ENCODE data around the gene ACTR1A. TPM values are rescaled to one million over a fixed set of nuclear protein-coding genes. Genes with fewer than 3 reads are reported as not detected.

Gene ACTR1A
- polyA plus RNA-seq, 3 donors, result 72.7 to 79.4 (median 79.0) TPM

- peaks cover 91% of the 10 kb centered on the region for H4K20me1 ChIP-seq (ENCODE audit: insufficient read depth, low read length)
- H2AFZ ChIP-seq (ENCODE audit: insufficient read depth, low read depth, low read length, poor library complexity, severe bottlenecking), result no peak overlapping the region
- intact Hi-C loops (cut with micrococcal nuclease), result no loop called here
- TF ChIP-seq CTCF (IDR thresholded peaks at IDR 0.05), result no peak
- H3K9ac ChIP-seq (ENCODE audit: insufficient read depth, low read length, poor library complexity, severe bottlenecking), result no peak overlapping the region
- peaks cover 0 to 3% (median 0%) of the 10 kb centered on the region in 7 donors for H3K9me3 Mint-ChIP-seq
- no CpG with 5 or more reads among the region's 7 CpGs for WGBS (ENCODE audit: insufficient coverage)
- H3K27ac Mint-ChIP-seq, result peak overlapping the region in 3 of 7 donors; percentile 56 to 75 (median 61)
- no peak overlapping the region for H3K4me3 ChIP-seq (replicated peaks in 1 of 3; ENCODE audit: low read depth in 2 of 3, low read length in 3 of 3)
- peak overlapping the region in 1 of 2 donors; percentile 36 for H3K27ac ChIP-seq (ENCODE audit: low read depth in 1 of 2, low read length in 2 of 2)
- H3K36me3 ChIP-seq (replicated peaks in 1 of 2; ENCODE audit: control insufficient read depth in 1 of 2, insufficient read depth in 2 of 2, low read length in 2 of 2), result peaks cover 31 to 78% of the 10 kb centered on the region in 2 donors
- DNase-seq, result no peak
- no peak overlapping the region for H3K4me2 ChIP-seq (replicated peaks; ENCODE audit: extremely low read depth, low read length, poor library complexity, severe bottlenecking)
- peaks cover 7% of the 10 kb centered on the region for H3K4me1 Mint-ChIP-seq
- no peaks in the 10 kb centered on the region for H3K9me3 ChIP-seq (replicated peaks in 1 of 2; ENCODE audit: control insufficient read depth in 1 of 2, insufficient read depth in 1 of 2, low read length in 2 of 2)
- H3K79me2 ChIP-seq (ENCODE audit: insufficient read depth, low read length), result peaks cover 71% of the 10 kb centered on the region
- no peaks in the 10 kb centered on the region for H3K4me1 ChIP-seq (ENCODE audit: control insufficient read depth in 1 of 2, insufficient read depth in 2 of 2, low read length in 2 of 2)
- H3K4me3 Mint-ChIP-seq, result no peak overlapping the region
- no peaks in the 10 kb centered on the region for H3K27me3 ChIP-seq (ENCODE audit: control insufficient read depth in 2 of 2, insufficient read depth in 2 of 2, low read length in 2 of 2)
- H3K27me3 Mint-ChIP-seq (ENCODE audit: low read depth in 3 of 3), result no peaks in the 10 kb centered on the region
- peaks cover 38 to 82% of the 10 kb centered on the region in 2 donors for H3K36me3 Mint-ChIP-seq
Measured at GRCh38 chr10:102492344-102492939, 10.1 kb downstream of the ACTR1A start.

GRCh38 chr10:102491136-102491535 is 11.4 kb downstream of the ACTR1A start:
- H3K36me3 Mint-ChIP-seq, result peaks cover 50 to 88% of the 10 kb centered on the region in 2 donors
- peaks cover 82% of the 10 kb centered on the region for H4K20me1 ChIP-seq (ENCODE audit: insufficient read depth, low read length)
- H3K27me3 Mint-ChIP-seq (ENCODE audit: low read depth in 3 of 3), result no peaks in the 10 kb centered on the region
- H3K4me1 ChIP-seq (ENCODE audit: control insufficient read depth in 1 of 2, insufficient read depth in 2 of 2, low read length in 2 of 2), result no peaks in the 10 kb centered on the region
- H3K4me2 ChIP-seq (replicated peaks; ENCODE audit: extremely low read depth, low read length, poor library complexity, severe bottlenecking), result no peak overlapping the region
- no peak for DNase-seq
- H3K27ac Mint-ChIP-seq, result no peak overlapping the region
- H3K27ac ChIP-seq (ENCODE audit: low read depth in 1 of 2, low read length in 2 of 2), result no peak overlapping the region
- peaks cover 44 to 82% of the 10 kb centered on the region in 2 donors for H3K36me3 ChIP-seq (replicated peaks in 1 of 2; ENCODE audit: control insufficient read depth in 1 of 2, insufficient read depth in 2 of 2, low read length in 2 of 2)
- peaks cover 7% of the 10 kb centered on the region for H3K4me1 Mint-ChIP-seq
- H3K4me3 Mint-ChIP-seq, result no peak overlapping the region
- WGBS (ENCODE audit: insufficient coverage), result 96% methylated on average over 3 of the region's 4 CpGs
- no peaks in the 10 kb centered on the region for H3K9me3 ChIP-seq (replicated peaks in 1 of 2; ENCODE audit: control insufficient read depth in 1 of 2, insufficient read depth in 1 of 2, low read length in 2 of 2)
- no peak for TF ChIP-seq CTCF (IDR thresholded peaks at IDR 0.05)
- H3K9ac ChIP-seq (ENCODE audit: insufficient read depth, low read length, poor library complexity, severe bottlenecking), result no peak overlapping the region
- H3K79me2 ChIP-seq (ENCODE audit: insufficient read depth, low read length), result peaks cover 58% of the 10 kb centered on the region
- peaks cover 0 to 3% (median 0%) of the 10 kb centered on the region in 7 donors for H3K9me3 Mint-ChIP-seq
- H3K27me3 ChIP-seq (ENCODE audit: control insufficient read depth in 2 of 2, insufficient read depth in 2 of 2, low read length in 2 of 2), result no peaks in the 10 kb centered on the region
- no peak overlapping the region for H3K4me3 ChIP-seq (replicated peaks in 1 of 3; ENCODE audit: low read depth in 2 of 3, low read length in 3 of 3)
- H2AFZ ChIP-seq (ENCODE audit: insufficient read depth, low read depth, low read length, poor library complexity, severe bottlenecking), result no peak overlapping the region
- intact Hi-C loops (cut with micrococcal nuclease), result no loop called here
